ENCODE data around the gene ATP2B2. TPM values are rescaled to one million over a fixed set of nuclear protein-coding genes. Genes with fewer than 3 reads are reported as not detected.

Gene ATP2B2
- total and polyA plus RNA-seq, 10 of the 15 experiments (the other 5 are each of a cell fraction or from before 2014, with no cell fraction given) = 0.04 TPM; not detected in 9

DNA sequence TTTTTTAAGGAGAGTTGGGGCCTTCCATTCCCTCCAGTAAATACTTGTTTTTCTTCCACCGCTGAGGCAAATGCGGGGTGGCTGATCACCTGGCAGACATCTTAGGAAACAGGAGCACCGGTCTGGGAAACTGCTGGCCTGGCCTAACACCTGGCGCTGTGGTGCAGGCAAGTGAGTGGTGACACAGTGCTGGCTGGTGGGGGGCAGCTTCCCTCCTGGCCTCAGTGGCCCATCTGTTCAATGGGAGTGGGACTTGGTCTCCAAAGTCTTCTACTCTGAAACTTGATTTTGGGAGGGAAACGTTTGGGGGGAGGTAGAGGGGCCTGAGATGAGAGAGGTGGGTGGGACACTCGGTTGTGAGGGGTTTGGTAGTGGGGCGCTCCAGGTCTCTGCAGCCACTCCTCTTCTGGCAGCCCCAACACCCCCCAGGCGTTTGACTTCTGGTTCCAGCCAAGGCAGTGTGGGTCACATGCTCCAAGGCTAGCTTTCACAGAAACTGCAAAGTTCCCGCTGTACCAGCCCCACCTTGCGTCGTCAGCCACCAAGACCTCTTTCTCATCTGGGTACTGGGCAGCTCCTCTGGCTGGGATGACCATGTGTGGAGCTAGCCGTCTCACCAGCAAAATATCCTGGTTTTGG is 217.3 kb downstream of the ATP2B2 start:
- ChIA-PET RAD21 (ENCODE audit: unreplicated experiment) (no interaction called here), CTCF (interaction anchor here (1.2 kb wide), 1 partner anchor 24 kb away, joined by 5 read pairs; no protein-coding TSS in a partner anchor), SMC1A (ENCODE audit: uncharacterized antibody, unreplicated experiment) (interaction anchor here (0.8 kb wide), 1 partner anchor 125 kb away, joined by 4 read pairs; no protein-coding TSS in a partner anchor), POLR2A (no interaction called here)
- H3K9me3 ChIP-seq (replicated peaks; ENCODE audit: control insufficient read depth, insufficient read depth, low read length) = no peaks in the 10 kb centered on the region
- no peaks in the 10 kb centered on the region for H3K27me3 ChIP-seq (replicated peaks in 1 of 2; ENCODE audit: control insufficient read depth in 2 of 2, insufficient read depth in 2 of 2, low read length in 1 of 2)
- H4K20me1 ChIP-seq (ENCODE audit: control insufficient read depth, insufficient read depth) = no peaks in the 10 kb centered on the region; the same call in 1 of the 2 replicates
- BruUV-seq (replicated peaks) = no TSS peak
- no peak for DNase-seq (ENCODE audit: low read depth, low spot score)
- 87% methylated on average over 12 of the region's 12 CpGs for WGBS (ENCODE audit: insufficient coverage, insufficient replicate concordance, low lambda C conversion rate, missing lambda C conversion rate)
- H3K79me2 ChIP-seq (ENCODE audit: control insufficient read depth, insufficient read depth, low read length) = no peaks in the 10 kb centered on the region; the same call in 1 of the 2 replicates
- intact Hi-C loops (cut with micrococcal nuclease; ENCODE audit: unreplicated experiment) (no loop called here), in situ Hi-C loops (cut with MboI) (no loop called here)
- ATAC-seq = no peak
- H3K27ac ChIP-seq (ENCODE audit: control insufficient read depth, insufficient read depth) = no peak overlapping the region
- peaks cover 8 to 14% of the 10 kb centered on the region in 2 experiments for H3K36me3 ChIP-seq (ENCODE audit: control insufficient read depth in 2 of 2, insufficient read depth in 2 of 2, low read length in 1 of 2)
- H2AFZ ChIP-seq (ENCODE audit: control insufficient read depth, low read depth, low read length) = no peak overlapping the region
- no peak for TF ChIP-seq MTA2 (IDR thresholded peaks at IDR 0.05; ENCODE audit: low read depth)
- no peak for TF ChIP-seq SUZ12 (IDR thresholded peaks at IDR 0.05; ENCODE audit: unreplicated experiment)
- no peak for TF ChIP-seq GABPA (IDR thresholded peaks at IDR 0.05; ENCODE audit: low read depth)
- no peak for FAIRE-seq
- H3K4me3 ChIP-seq = no peak overlapping the region
- H3K4me2 ChIP-seq (ENCODE audit: control insufficient read depth, insufficient read depth) = no peak overlapping the region
- no peak overlapping the region for H3K9ac ChIP-seq (ENCODE audit: control insufficient read depth, insufficient read depth, low read length)
- H3K4me1 ChIP-seq (ENCODE audit: control insufficient read depth, insufficient read depth, low read length) = peaks cover 12% of the 10 kb centered on the region; the same call in 1 of the 2 replicates

DNA sequence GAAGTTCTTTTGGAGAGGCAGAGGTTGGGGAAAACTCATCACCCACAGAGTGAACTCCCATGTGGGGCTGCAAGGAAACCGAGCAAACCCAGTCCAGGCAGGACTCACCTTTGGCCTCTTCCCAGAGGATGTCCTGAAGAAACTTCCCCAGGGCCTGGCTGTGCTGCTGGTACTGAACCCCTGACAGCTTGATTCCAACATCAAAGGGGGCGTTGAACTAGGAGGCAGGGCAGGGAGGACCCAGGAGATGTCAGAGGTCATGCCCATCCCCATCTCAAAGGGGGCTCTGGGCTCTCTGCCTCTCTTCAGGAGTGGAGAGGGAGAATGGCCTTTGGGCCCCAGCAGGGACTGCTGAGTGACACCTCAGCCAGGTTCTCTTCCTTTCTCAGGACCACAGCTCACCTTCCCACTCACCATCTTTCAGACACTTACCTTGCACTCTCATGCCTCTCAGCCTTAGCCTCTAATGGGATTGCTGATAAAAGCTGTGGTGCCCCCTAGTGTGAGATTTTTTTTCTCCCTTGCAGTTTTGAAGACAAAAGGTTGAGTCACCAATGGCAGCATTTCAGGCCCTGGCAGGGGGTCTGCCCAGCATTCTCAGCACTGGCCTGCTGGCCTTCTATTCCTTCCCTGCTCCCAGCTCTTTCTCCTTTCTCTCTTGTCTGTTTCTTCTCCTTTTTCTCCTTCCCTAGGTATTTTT is 218.6 kb downstream of the ATP2B2 start:
- BruUV-seq (replicated peaks) = no TSS peak
- CTCF ChIA-PET = interaction anchor here (0.8 kb wide), 1 partner anchor 352 kb away, joined by 4 read pairs; no protein-coding TSS in a partner anchor
- Histone ChIP-seq H2AFZ (ENCODE audit: control insufficient read depth, low read depth, low read length) (no peak overlapping the region), H3K4me2 (ENCODE audit: control insufficient read depth, insufficient read depth) (no peak overlapping the region), H3K27ac (ENCODE audit: control insufficient read depth, insufficient read depth) (no peak overlapping the region), H3K9ac (ENCODE audit: control insufficient read depth, insufficient read depth, low read length) (no peak overlapping the region), H3K4me1 (ENCODE audit: control insufficient read depth, insufficient read depth, low read length) (peaks cover 7% of the 10 kb centered on the region; the same call in 1 of the 2 replicates), H3K36me3 (ENCODE audit: control insufficient read depth in 2 of 2, insufficient read depth in 2 of 2, low read length in 1 of 2) (peaks cover 8 to 14% of the 10 kb centered on the region in 2 experiments), H3K79me2 (ENCODE audit: control insufficient read depth, insufficient read depth, low read length) (no peaks in the 10 kb centered on the region), H3K27me3 (replicated peaks in 1 of 2; ENCODE audit: control insufficient read depth in 2 of 2, insufficient read depth in 2 of 2, low read length in 1 of 2) (no peaks in the 10 kb centered on the region), H3K9me3 (replicated peaks; ENCODE audit: control insufficient read depth, insufficient read depth, low read length) (no peaks in the 10 kb centered on the region), H4K20me1 (ENCODE audit: control insufficient read depth, insufficient read depth) (no peaks in the 10 kb centered on the region; the same call in 1 of the 2 replicates), H3K4me3 (no peak overlapping the region)
- intact Hi-C loops (cut with micrococcal nuclease; ENCODE audit: unreplicated experiment) = no loop called here
- RAD21 ChIA-PET (ENCODE audit: unreplicated experiment) = no interaction called here
- POLR2A ChIA-PET = interaction anchor here (0.5 to 0.7 kb wide), 2 partner anchors 21 to 34 kb away, joined by 3 to 4 read pairs; no protein-coding TSS in a partner anchor
- 100% methylated on average over 2 of the region's 2 CpGs for whole genome bisulfite sequencing (ENCODE audit: insufficient coverage, insufficient replicate concordance, low lambda C conversion rate, missing lambda C conversion rate)
- TF ChIP-seq MYB (IDR thresholded peaks at IDR 0.05; ENCODE audit: borderline replicate concordance, low read depth, low read length) (no peak), POLR2A (IDR thresholded peaks at IDR 0.05; ENCODE audit: low read depth, low read length) (peak; percentile 26; the same call in 1 of the 2 replicates), ZZZ3 (IDR thresholded peaks at IDR 0.05; ENCODE audit: control insufficient read depth, insufficient read length, low read depth) (no peak), MTA3 (IDR thresholded peaks at IDR 0.05; ENCODE audit: borderline replicate concordance, low read length) (no peak), PAX8 (IDR thresholded peaks at IDR 0.05) (no peak), ASH2L (IDR thresholded peaks at IDR 0.05; ENCODE audit: borderline replicate concordance, low read depth) (no peak), DPF2 (IDR thresholded peaks at IDR 0.05) (no peak)
- DNase-seq (ENCODE audit: low read depth, low spot score) (no peak), ATAC-seq (no peak), FAIRE-seq (no peak)
- SMC1A ChIA-PET (ENCODE audit: uncharacterized antibody, unreplicated experiment) = interaction anchor here (1.6 kb wide), 1 partner anchor 12 kb away, joined by 4 read pairs; no protein-coding TSS in a partner anchor
- in situ Hi-C loops (cut with MboI) = no loop called here
